ENCODE measurements around the gene UNC93B1. TPM values are rescaled to one million over a fixed set of nuclear protein-coding genes. Genes with fewer than 3 reads are reported as not detected.
A peak's percentile ranks its signal among the peaks of the same experiment; 100 is the strongest.

UNC93B1 gene
- total and polyA plus RNA-seq, 2 of the 13 experiments (the other 11 are each of a cell fraction or from before 2014, with no cell fraction given), result 8.8 to 18.9 TPM

GRCh38 chr11:68030318-68031143 lies 26.6 kb upstream of the UNC93B1 start, which contains the start of gene NDUFS8 (continued):
- TF ChIP-seq ZBTB40 (IDR thresholded peaks at IDR 0.05) (no peak), ZBTB40 (CRISPR knock-in tag; IDR thresholded peaks at IDR 0.05) (peak; percentile 57; the same call in 1 of the 2 replicates), ZBTB38 (CRISPR knock-in tag; IDR thresholded peaks at IDR 0.05) (peak; percentile 12; the same call in 1 of the 2 replicates), TGIF2 (CRISPR knock-in tag; IDR thresholded peaks at IDR 0.05) (peak; percentile 76), ZMYM4 (CRISPR knock-in tag; IDR thresholded peaks at IDR 0.05) (peak; percentile 69; the same call in 1 of the 2 replicates), ZBTB10 (CRISPR knock-in tag; IDR thresholded peaks at IDR 0.05; ENCODE audit: borderline replicate concordance) (no peak), HBP1 (CRISPR knock-in tag; IDR thresholded peaks at IDR 0.05; ENCODE audit: low read depth) (0 out of 2 replicates have a peak, but pooled peaks have one; percentile 8), HDAC1 (CRISPR knock-in tag; IDR thresholded peaks at IDR 0.05) (peak; percentile 80; the same call in 1 of the 2 replicates), TAF1 (CRISPR knock-in tag; IDR thresholded peaks at IDR 0.05) (peak; percentile 86), RFX3 (CRISPR knock-in tag; IDR thresholded peaks at IDR 0.05) (no peak), IRF2 (CRISPR knock-in tag; IDR thresholded peaks at IDR 0.05) (0 out of 2 replicates have a peak, but pooled peaks have one; percentile 24), ZNF33B (CRISPR knock-in tag; IDR thresholded peaks at IDR 0.05) (0 out of 2 replicates have a peak, but pooled peaks have one; percentile 72), MTA1 (CRISPR knock-in tag; IDR thresholded peaks at IDR 0.05; ENCODE audit: borderline replicate concordance) (0 out of 2 replicates have a peak, but pooled peaks have one; percentile 45)
